AG10803 (cell line): ENCODE measurements around the gene LPAR5.

ENCODE experiments used
- DNase-seq: peaks from one replicate; pipeline ENCODE4 v3.0.0; 2010; ENCODE audit warnings: low read depth
- H3K4me3 ChIP-seq: 2 replicates; pipeline ENCODE4 v1.5.1; 2011; ENCODE audit warnings: mild to moderate bottlenecking, low read length, control low read depth
- TF ChIP-seq, protein P1 (sequence below): conservative IDR thresholded peaks from 2 replicates; pipeline ENCODE4 v1.5.1; 2011; ENCODE audit warnings: mild to moderate bottlenecking, low read length, control low read depth, inconsistent platforms

The LPAR5 gene

DNA sequence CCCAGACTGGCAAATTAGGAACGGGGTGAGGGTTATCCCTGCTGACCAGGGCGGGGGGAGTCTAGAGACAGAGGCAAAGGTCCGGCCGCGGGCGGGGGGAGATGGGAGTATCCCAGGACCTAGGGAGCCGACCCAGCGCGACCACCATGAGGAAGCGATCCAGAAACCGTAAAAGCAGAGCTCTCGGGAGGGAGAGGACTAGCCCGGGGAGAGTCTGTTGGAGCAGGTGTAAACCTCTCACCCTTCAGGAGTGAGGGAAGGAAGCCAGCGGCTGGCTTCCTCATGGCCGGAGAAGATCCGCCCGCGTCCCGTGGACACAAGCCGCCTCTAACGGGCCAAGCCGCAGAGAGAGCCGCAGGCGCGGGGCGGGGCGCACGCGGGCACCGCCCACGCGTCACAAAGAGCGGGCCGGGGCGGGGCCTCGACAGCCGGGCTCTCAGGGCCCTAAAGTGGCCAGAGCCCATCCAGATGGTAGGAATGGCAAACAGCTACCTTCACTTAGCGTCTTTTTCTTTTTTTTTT, 11.4 kb upstream of the LPAR5 start, which contains the start of gene ACRBP:
Gene ACRBP, minus strand, starts transcription at position 350 of the 522 bp plus-strand sequence. Its CDS starts 66 bp downstream, at position 284.
- TF ChIP-seq, protein P1, sequence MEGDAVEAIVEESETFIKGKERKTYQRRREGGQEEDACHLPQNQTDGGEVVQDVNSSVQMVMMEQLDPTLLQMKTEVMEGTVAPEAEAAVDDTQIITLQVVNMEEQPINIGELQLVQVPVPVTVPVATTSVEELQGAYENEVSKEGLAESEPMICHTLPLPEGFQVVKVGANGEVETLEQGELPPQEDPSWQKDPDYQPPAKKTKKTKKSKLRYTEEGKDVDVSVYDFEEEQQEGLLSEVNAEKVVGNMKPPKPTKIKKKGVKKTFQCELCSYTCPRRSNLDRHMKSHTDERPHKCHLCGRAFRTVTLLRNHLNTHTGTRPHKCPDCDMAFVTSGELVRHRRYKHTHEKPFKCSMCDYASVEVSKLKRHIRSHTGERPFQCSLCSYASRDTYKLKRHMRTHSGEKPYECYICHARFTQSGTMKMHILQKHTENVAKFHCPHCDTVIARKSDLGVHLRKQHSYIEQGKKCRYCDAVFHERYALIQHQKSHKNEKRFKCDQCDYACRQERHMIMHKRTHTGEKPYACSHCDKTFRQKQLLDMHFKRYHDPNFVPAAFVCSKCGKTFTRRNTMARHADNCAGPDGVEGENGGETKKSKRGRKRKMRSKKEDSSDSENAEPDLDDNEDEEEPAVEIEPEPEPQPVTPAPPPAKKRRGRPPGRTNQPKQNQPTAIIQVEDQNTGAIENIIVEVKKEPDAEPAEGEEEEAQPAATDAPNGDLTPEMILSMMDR: no peak
- peak; percentile 50 for DNase-seq
- peak within 1 kb of the TSS; percentile 35 for H3K4me3 ChIP-seq

DNA sequence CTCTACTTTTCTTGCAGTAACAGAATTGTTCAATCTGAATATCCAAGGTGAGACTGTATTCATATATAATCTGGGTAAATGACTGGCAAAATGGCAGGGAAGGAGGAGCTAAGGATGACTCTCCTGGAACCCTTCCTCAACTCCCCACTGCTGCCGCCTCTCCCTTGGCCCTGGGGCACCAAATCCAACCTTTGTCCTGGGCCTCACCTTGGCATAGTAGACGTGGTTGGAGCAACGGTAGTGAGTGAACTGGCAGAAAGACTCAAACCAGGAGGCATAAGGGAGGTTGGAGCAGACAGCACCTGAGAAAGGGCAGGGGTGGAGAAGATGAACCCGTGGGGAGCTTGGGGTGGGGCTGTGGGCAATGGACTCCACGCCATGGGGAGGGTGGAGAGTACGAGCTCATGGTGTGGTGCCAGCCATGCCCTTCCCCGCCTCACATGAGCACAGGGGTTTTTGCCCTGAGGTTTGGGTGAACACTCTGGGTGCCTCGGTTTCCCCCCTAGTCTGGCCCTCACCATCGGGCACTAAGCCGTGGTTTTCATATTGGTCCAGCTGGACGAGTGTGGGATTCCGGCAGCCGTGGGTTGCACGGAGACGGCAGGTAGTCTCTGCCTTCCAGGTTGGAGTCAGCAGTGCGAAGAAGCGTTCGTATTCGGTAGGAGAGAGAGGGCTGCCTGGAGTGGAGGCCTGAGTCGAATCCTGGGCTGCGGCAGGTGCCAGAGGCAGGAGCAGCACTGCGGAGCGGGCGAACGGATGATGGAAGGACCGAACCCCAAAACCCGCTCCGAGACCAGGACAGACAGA, 10.7 kb upstream of the LPAR5 start:
- TF ChIP-seq, protein P1: no peak
- peak overlapping the region; percentile 35 for H3K4me3 ChIP-seq
- DNase-seq: no peak

DNA sequence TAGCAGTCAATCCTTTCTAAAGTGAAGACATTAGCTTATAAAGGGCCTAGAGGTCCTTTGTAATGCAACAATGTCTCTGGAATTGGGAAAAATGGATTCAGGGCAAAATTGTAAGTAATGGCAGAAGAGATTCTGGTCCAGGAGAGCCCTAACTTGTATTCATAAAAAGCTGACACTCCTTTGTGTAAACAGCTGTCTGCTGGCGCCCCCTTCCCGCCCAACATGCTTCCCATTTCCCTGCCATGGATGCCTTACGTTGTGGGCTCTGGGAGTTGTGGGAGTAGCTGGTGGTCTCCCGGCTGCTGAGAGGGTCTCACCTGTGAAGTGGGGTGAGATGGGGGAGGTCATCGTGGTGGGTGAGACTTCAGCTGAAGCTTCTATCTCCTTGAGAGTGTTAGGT, 9.1 kb upstream of the LPAR5 start:
- no peak for DNase-seq
- TF ChIP-seq, protein P1: peak; percentile 15
- no peak overlapping the region for H3K4me3 ChIP-seq

DNA sequence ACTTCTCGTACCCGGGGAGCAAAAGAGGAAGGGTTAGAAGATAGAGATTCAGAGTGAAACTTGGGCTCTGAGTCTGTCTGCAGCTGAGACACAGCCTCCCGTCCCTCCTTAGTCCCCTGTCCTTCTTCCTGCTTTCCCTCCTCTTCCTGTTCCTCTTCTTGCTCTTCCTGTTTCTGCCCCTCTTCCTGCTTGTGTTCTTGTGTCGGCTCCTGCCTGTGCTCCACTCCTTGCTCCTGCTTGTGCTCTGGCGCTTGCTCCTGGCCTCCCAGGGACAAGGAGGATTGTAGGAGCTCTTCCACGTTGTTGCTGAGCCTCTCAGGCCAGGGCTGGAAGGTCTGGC, 8.5 kb upstream of the LPAR5 start:
- no peak overlapping the region for H3K4me3 ChIP-seq
- DNase-seq: no peak
- TF ChIP-seq, protein P1: no peak

DNA sequence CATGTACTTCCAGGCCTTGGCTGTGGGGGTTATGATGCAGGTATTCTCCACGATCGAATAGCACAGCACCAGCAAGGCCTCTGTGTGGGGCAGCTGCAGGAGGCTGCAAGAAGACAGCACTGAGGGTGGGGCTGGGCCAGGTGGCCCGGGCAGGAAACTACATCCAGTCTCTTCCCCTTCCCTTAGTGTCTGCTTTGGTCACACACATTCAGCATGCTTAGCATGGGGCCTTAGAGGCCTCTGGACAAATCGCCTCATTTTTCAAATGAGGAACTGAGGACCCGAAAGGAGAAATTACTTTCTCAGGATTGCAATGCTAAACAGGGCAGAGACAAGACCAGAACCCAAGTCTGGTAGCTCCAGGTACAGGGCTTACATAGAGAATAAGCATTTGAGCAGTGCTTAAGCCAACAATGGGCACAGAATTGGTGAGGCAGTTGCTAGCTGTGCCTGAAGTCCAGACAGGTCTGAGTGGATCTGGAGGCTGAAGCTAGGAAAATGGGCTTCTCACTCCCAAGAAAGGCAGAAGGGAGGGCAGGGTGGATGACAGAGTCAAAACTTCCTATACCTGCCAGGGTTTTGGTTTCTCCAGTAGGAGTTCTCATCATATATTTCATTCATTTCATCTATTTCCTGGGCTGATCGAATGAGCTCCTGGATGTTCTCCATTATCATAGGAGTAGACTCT, 8.0 kb upstream of the LPAR5 start:
- TF ChIP-seq, protein P1: no peak
- no peak for DNase-seq
- H3K4me3 ChIP-seq: no peak overlapping the region

DNA sequence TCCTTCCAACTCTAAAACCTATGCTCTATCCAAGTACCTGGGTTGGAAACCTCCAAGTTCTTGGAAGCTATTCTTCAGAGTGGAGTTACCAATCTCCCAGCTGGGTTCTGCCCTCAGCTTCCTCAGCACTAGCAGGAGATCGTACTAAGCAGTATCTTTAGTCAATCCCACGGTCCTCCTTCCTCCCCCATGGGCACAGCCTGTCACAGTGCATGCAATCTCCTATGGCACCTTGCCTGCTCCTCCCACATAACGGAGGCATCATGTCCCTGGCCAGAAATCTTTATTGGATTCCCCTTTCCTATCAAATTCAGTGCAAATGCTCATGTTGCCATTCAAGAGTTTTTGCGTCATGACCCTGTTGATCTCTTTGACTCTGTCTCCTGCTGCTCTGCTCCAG, 5.4 kb upstream of the LPAR5 start:
- no peak for DNase-seq
- TF ChIP-seq, protein P1: no peak
- H3K4me3 ChIP-seq: no peak overlapping the region

DNA sequence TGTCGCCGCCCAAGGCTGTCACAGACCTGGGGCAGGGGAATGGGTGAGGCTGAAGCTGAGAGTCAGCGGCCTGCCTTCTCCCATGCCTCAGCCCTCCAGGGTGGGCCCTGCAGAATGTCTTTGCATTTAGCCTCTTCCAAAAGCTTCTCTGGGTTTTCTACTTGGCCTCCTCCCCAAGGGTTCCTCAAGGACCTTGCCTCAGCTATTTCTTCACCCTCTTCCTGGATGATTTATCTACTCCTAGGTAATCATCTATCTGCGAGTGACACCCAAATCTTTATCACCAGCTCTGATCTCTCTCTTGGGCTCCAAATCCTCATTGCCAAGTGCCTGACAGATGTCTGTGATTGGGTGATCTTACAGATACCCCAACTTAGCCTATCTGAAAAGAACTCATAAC, 4.7 kb upstream of the LPAR5 start:
- DNase-seq: no peak
- H3K4me3 ChIP-seq: no peak overlapping the region
- TF ChIP-seq, protein P1: no peak
